Chondrocyte (in vitro differentiated cells): Measurements from ENCODE around the gene HRH3. TPM values are rescaled to one million over a fixed set of nuclear protein-coding genes. Genes with fewer than 3 reads are reported as not detected.

Experiments used
- DNase-seq: peaks from one replicate; pipeline ENCODE4 v3.0.0; 2021; ENCODE audit warnings: mixed read lengths, low spot score
- H3K27ac Mint-ChIP-seq: one replicate; pipeline ENCODE4 v1.8.0; 2021; ENCODE audit warnings: mild to moderate bottlenecking, moderate library complexity, mixed read lengths; ENCODE audit not compliant: unreplicated experiment
- H3K27me3 Mint-ChIP-seq: 2 replicates; pipeline ENCODE4 v1.8.0; 2021; ENCODE audit warnings: low read depth, mixed read lengths
- H3K36me3 Mint-ChIP-seq: 2 replicates; pipeline ENCODE4 v1.8.0; 2021; ENCODE audit warnings: low read depth, mixed read lengths
- H3K4me1 Mint-ChIP-seq: 2 replicates; pipeline ENCODE4 v1.8.0; 2021; ENCODE audit warnings: low read depth, mild to moderate bottlenecking, mixed read lengths
- H3K4me3 Mint-ChIP-seq: one replicate; pipeline ENCODE4 v1.8.0; 2021; ENCODE audit warnings: mild to moderate bottlenecking, moderate library complexity, mixed read lengths; ENCODE audit not compliant: unreplicated experiment
- H3K9me3 Mint-ChIP-seq: 2 replicates; pipeline ENCODE4 v1.8.0; 2021; ENCODE audit warnings: low read depth, mixed read lengths
- CTCF ChIP-seq: fragments of 200-600 bp; sonication (generic); IDR thresholded peaks from 2 replicates; pipeline ENCODE4 v1.5.0; 2021; ENCODE audit warnings: antibody characterized with exemption, mild to moderate bottlenecking, moderate library complexity
- total RNA-seq: library from RNA; stranded (reverse); gene quantifications from 3 replicates; pipeline ENCODE4 v1.2.1, GENCODE V29; 2021

The HRH3 gene
- total RNA-seq, 1 donor from 2014 or later: not detected

GRCh38 chr20:62183426-62184142, 36.5 kb downstream of the HRH3 start:
- H3K9me3 Mint-ChIP-seq: no peaks in the 10 kb centered on the region

GRCh38 chr20:62182469-62183425, 37.3 kb downstream of the HRH3 start, which contains the start of gene MTG2:
TSS of gene MTG2 (plus strand) at chr20:62183028. CDS start at chr20:62193421, 10,393 bp downstream.
- peak; percentile 97 for DNase-seq
- peak within 1 kb of the TSS; percentile 86 for H3K4me3 Mint-ChIP-seq
- H3K27me3 Mint-ChIP-seq: no peaks in the 10 kb centered on the region
- H3K9me3 Mint-ChIP-seq: no peaks in the 10 kb centered on the region
- H3K4me1 Mint-ChIP-seq: peaks cover 44% of the 10 kb centered on the region
- H3K27ac Mint-ChIP-seq: peak within 1 kb of the TSS; percentile 91
- H3K36me3 Mint-ChIP-seq: no peaks in the 10 kb centered on the region
- peak; percentile 23 for TF ChIP-seq CTCF

More at GRCh38 chr20:62183426-62184142, 36.5 kb downstream of the HRH3 start:
- H3K27ac Mint-ChIP-seq: peak overlapping the region; percentile 91
- H3K4me3 Mint-ChIP-seq: peak overlapping the region; percentile 86
- no peaks in the 10 kb centered on the region for H3K27me3 Mint-ChIP-seq
- H3K4me1 Mint-ChIP-seq: peaks cover 49% of the 10 kb centered on the region
- no peak for TF ChIP-seq CTCF
- DNase-seq: peak; percentile 8
- H3K36me3 Mint-ChIP-seq: no peaks in the 10 kb centered on the region

GRCh38 chr20:62181808-62182207, 38.3 kb downstream of the HRH3 start:
- H3K4me1 Mint-ChIP-seq: peaks cover 35% of the 10 kb centered on the region
- no peaks in the 10 kb centered on the region for H3K9me3 Mint-ChIP-seq
- DNase-seq: no peak
- H3K4me3 Mint-ChIP-seq: peak overlapping the region; percentile 86
- no peaks in the 10 kb centered on the region for H3K36me3 Mint-ChIP-seq
- H3K27ac Mint-ChIP-seq: peak overlapping the region; percentile 91
- TF ChIP-seq CTCF: no peak
- no peaks in the 10 kb centered on the region for H3K27me3 Mint-ChIP-seq

GRCh38 chr20:62179162-62179504, 40.9 kb downstream of the HRH3 start:
- H3K27me3 Mint-ChIP-seq: no peaks in the 10 kb centered on the region
- DNase-seq: peak; percentile 27
- TF ChIP-seq CTCF: no peak
- H3K4me1 Mint-ChIP-seq: peaks cover 18% of the 10 kb centered on the region
- H3K36me3 Mint-ChIP-seq: peaks cover 7% of the 10 kb centered on the region
- no peak overlapping the region for H3K27ac Mint-ChIP-seq
- no peak overlapping the region for H3K4me3 Mint-ChIP-seq
- H3K9me3 Mint-ChIP-seq: no peaks in the 10 kb centered on the region
